Activated CD4-positive, alpha-beta T cell treated with anti-CD3 and anti-CD28 coated beads, Interleukin-10, Interleukin-2, amounts not matched to agents 100 ng/mL and 50 ng/mL, durations not matched to agents 16 hours and 8 hours (primary cell): ENCODE data around the gene RASGRF2.
"Not testable (repeated sequence)": the region's sequence is repeated elsewhere in the genome, so short reads cannot be mapped to it uniquely, and the experiment has no call there.

Experiments
- DNase-seq: peaks from one replicate; pipeline ENCODE4 v3.0.0-alpha.2; 2020

The RASGRF2 gene

DNA sequence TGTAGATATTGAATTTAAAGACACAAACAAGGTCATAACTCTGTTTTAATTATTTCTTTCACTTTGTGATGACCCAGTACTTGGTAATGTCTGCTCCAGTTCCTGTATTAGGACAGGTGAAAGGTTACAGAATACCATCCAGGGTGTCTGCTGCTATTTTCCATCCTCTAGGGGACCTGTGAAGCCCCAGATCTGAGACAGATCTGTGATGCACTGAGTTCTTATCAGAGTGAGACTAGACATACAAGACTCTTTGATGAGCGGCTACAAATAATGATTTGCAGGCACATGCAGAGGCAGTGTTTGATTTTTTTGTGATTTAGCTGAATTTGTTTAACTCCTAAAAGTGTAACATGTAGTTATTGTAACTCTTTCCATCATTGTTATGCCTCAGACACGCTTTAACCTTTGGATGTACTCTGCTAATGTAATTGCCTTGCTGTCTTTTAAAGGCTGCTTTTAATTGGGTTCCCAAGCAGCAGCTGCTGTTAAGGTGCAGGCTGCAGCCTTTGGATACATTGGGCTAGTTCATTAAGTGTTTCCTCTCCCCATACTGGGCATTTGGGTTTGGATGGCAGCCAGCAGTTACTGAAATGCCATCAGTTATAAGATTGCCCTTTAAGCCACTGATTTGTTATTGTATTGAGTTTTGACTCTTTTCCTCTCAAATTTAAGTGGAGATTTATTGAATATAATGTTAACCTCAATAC is 63.3 kb downstream of the RASGRF2 start:
- no peak for DNase-seq

DNA sequence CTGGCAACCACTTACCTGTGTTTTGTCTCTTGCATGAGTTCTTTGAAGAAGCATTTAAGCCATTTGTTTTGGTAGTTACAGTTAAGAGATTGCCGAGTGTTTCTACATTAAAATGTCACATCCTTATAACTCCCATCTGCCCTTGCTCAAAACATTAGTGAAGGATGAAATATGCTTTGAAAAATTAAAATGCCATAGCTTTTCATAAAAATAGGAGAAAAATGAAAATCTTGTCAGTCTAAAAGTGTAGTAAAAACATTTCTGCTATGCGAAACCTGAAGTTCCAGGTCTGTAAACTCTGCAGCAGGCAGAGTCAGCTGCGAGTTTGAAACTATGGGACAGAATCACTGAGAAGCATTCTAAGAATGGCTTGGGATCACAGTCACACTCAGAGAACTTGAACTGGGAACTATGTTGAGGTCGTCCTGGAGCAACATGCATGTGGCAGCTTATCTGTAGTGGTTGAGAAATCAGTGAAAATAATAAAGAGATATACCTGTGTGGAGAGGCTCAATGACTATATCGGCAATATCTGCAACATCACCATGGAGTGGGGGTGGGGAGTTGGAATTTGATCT is 67.4 kb downstream of the RASGRF2 start:
- DNase-seq, result no peak

DNA sequence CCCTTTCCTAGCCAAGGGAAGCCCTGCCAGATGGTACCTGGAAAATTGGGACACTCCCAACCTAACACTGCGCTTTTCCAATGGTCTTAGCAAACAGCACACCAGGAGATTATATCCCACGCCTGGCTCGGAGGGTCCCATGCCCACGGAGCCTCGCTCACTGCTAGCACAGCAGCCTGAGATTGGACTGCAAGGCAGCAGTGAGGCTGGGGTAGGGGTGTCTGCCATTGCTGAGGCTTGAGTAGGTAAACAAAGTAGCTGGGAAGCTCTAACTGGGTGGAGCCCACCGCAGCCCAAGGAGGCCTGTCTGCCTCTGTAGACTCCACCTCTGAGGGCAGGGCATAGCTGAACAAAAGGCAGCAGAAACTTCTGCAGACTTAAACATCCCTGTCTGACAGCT is 68.7 kb downstream of the RASGRF2 start:
- DNase-seq, result not testable (repeated sequence)

DNA sequence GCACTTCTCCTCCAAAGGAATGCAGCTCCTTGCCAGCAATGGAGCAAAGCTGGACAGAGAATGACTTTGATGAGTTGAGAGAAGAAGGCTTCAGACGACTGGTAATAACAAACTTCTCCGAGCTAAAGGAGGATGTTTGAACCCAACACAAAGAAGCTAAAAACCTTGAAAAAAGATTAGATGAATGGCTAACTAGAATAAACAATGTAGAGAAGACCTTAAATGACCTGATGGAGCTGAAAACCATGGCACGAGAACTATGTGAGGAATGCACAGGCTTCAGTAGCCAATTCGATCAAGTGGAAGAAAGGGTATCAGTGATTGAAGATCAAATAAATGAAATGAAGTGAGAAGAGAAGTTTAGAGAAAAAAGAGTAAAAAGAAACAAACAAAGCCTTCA is 69.6 kb downstream of the RASGRF2 start:
- DNase-seq, result not testable (repeated sequence)

DNA sequence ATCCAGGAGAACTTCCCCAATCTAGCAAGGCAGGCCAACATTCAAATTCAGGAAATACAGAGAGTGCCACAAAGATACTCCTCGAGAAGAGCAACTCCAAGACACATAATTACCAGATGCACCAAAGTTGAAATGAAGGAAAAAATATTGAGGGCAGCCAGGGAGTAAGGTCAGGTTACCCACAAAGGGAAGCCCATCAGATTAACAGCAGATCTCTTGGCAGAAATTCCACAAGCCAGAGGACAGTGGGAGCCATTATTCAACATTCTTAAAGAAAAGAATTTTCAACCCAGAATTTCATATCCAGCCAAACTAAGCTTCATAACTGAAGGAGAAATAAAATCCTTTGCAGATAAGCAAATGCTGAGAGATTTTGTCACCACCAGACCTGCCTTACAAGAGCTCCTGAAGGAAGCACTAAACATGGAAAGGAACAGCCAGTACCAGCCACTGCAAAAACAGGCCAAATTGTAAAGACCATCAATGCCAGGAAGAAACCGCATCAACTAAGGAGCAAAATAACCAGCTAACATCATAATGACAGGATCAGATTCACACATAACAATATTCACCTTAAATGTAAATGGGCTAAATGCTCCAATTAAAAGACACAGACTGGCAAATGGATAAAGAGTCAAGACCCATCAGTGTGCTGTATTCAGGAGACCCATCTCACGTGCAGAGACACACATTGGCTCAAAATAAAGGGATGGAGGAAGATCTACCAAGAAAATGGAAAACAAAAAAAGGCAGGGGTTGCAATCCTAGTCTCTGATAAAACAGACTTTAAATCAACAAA is 70.3 kb downstream of the RASGRF2 start:
- not testable (repeated sequence) for DNase-seq

DNA sequence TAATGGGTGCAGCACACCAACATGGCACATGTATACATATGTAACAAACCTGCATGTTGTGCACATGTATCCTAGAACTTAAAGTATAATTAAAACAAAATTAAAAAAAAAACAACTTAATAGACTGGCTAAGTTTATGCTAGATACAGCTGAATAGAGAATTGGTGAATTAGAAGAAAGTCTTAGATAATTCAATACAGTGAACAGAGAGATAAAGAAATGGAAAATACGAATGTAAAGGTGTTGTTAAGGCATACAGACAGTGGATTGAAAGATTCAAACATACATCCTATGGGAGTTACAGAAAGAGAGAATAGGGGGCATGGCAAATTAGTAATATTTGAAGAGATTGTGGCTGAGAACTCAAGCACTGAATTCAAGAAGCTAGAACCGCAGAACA is 75.4 kb downstream of the RASGRF2 start:
- no peak for DNase-seq

DNA sequence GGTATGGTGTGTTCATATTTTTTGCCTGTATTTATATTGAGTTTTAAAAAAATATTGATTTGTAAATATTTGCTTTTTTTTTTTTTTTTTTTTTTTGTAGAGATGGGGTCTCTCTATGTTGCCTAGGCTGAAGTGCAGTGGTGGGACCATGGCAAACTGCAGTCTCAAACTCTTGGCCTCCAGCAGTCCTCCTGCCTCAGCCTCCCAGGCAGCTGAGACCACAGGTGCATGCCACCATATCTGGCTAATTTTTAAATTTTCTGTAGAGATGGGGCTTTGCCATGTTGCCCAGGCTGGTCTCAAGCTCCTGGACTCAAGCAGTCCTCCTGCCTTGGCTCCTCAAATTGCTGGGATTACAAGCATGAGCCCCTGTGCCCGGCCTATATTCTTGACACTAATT is 78.3 kb downstream of the RASGRF2 start:
- DNase-seq, result no peak

DNA sequence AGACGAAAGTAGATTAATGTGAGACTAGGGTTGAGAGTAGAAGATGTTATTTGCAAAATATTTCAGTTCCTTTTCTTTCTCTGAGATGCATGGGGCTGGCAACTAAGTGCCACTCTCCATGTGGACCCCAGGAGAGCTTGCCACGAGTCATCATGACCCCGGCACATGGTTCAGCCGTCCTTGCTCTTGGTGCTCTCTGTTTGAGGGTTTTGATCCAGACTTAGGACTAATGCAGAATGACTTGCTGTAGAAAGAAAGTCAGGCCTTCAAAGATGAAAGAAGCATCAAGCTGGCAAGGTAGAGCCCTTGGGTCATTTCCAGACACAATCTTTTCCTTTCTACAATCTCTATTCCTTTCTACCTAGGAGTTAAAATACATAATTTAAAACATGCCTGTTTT is 84.7 kb downstream of the RASGRF2 start:
- DNase-seq, result no peak

DNA sequence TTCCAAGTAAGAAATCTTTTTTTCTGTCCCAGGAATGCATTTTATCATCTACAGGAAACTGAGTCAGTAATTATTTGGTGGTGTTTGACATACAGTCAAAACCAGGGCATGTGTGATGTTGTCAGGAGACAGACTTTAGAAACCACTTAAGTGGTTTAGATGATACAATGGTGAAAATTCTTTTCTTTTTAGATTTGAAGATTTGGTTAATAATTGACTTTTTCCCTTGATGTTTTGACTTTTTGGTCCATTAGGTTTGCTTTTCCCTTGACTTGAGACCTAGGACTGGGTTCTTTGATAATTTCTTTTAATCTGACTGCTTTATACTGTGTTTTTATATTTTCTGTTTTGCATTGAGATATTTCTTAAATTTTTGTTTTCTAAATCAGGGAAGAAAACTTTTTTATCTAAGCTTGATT is 85.2 kb downstream of the RASGRF2 start:
- no peak for DNase-seq

DNA sequence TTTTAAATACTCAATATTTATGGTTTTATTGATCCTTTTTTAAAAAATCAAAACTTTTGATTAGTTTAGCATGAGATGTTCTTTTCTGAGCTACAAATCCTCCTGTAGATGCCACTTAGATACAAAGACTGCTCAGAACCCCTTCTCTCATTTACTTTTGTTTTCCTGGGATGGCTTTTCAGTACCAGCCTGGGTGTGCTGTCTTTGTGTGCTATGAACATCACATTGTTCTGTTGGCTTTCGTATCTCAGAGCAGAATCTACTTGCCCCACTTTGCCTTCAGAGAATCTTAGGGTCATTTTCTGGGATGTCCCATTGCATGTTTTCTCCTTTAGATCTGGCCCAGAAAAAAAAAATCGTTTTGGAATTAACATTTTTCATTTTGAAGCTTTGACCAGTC is 85.9 kb downstream of the RASGRF2 start:
- DNase-seq, result no peak

DNA sequence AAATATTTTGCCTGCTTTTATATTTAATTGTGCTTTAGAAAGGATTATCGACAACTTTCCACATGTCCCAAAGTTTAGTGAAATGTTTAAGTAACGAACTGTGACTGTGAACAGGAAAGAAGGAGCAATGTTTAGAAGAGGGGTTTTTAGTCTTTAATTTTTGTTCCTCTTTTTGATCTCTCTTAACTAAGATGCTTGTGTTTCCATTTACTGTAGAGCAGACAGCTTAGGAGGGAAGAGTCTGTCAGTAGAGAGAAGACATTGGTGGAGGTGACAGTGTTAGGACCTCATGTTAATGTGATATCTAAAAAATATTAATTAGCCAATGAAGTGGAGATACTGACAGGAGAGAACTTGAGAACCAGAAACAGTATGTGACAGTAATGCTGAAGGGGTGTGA is 92.2 kb downstream of the RASGRF2 start:
- DNase-seq, result no peak

DNA sequence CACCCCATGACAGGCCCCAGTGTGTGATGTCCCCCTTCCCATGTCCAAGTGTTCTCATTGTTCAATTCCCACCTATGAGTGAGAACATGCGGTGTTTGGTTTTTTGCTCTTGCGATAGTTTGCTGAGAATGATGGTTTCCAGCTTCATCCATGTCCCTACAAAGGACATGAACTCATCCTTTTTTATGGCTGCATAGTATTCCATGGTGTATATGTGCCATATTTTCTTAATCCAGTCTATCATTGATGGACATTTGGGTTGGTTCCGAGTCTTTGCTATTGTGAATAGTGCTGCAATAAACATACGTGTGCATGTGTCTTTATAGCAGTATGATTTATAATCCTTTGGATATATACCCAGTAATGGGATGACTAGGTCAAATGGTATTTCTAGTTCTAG is 93.1 kb downstream of the RASGRF2 start:
- DNase-seq, result not testable (repeated sequence)

DNA sequence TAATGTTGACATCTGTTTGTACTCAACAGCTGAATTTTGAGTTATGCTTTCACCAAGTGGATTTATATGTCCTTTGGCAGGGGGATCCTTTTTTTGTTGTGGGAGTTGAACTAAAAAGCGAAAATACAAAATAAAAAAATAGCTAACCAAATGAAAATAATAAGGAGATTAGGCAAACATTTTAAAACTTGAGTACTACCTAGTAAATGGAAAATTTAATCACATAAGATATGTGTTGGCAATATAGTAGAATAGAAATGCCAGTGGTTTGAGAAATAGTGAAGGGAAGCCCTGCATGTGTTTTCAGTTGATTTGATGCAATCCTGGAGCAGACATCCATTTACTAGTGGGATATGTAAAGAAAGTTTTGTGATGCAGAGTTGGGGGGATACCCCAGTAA is 98.0 kb downstream of the RASGRF2 start:
- DNase-seq, result no peak

DNA sequence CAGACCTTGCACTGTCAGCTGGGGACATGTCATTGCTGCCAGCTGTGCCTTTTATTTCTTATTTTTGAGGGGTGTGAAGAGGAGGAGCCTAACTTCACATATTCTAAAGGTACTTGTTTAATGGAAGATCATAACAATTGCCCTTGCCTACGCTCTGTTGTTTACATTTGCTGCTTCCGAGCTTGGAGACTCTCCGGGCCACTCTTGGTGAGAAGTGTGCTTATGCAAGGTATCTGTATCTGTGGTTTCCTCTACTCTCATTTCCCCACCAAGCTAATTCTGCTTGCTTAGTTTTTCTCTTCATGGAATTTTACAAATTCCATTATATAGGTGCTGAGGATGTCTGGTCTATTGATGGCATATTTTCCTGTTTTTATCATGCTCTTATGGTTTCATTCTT is 105.3 kb downstream of the RASGRF2 start:
- DNase-seq, result no peak

DNA sequence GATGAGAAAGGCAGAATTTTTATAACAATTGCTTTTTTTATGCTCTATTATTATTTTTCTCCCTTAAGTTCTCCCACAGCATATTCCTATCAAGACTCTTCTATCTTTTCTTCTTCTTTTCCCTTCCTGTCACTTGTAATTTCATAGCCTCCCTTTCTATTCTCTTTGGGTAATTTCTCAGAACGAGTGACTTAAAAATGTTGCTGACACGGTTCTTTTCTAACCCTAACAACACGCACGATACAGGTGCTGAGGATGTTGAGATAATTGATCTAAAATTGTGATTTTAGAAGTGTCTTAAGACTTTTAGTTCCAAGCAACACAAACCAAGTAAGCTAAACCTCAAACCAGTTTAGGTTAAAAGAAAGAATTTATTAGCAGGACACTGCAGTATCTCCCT is 105.9 kb downstream of the RASGRF2 start:
- no peak for DNase-seq

DNA sequence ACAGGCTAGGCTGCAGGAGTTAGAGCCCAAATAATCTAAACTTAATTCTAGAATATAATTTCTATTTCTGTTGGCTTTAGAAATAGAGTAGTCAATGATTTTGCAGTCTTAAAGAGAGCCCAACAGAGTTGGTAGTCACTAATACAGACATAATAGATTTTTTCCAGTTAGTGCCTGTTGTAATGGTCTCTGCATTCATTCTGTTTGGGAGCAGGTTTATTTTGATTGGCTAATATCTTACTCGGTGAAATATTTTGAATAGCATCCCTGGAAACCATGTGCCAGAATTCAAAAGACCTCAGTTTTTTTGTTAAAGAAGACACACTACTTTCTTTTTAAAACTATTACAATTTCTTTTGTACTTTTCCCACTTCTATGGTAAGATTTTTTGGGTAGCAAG is 107.2 kb downstream of the RASGRF2 start:
- DNase-seq, result no peak

DNA sequence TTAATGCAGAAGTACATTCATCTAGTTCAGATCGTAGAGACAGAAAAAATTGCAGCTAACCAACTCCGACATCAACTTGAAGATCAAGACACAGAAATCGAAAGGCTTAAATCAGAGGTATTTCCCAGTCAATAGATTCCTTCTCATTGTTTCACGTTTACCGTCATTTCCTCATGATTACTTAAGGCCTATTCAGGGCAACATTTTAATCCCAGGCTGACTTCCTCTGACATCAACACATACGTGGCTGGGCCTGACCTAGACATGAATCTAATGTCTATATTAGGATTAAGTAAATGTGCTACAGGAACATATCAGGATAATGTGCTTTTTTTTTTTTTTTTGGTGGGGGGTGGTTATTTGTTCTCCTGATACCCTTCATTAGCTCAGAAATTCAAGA is 107.9 kb downstream of the RASGRF2 start:
- no peak for DNase-seq

DNA sequence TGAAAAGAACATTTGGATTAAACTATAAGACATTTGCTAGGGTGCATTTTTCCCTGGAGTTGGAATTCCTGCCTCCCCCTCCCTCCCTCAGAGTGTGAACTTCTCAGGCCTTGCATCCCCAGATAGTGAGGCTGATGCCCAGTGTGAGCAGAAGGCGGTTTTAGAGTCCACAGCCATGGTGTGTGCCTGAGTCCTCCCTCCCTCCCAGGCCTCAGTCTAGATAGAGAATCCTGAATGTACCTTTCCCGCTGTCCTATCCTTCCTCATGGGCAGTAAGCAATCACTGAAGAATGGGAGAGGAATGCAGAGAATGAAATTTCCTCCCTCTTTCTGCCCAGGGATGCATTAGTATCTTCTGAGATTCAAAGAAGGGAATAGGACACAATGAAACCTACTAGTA is 108.5 kb downstream of the RASGRF2 start:
- no peak for DNase-seq

DNA sequence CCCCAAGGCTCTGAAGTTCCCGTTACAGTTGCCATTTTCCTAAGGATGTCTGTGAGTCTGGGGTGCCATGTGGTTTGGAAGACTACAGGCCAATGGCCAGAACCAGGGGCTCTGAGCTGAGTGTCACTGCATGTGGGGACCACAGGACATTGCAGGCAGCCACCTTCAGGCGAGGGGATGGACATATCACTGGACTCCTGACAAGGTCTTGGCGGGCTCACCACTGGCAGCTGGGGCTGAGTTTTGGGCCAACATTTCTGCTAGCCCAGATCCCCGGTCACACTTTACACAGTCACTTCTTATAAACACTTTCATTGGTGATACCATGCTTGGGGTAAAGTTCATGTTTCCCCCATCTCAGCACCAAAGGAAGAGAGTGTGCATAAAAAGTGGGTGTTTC is 109.8 kb downstream of the RASGRF2 start:
- DNase-seq, result no peak

DNA sequence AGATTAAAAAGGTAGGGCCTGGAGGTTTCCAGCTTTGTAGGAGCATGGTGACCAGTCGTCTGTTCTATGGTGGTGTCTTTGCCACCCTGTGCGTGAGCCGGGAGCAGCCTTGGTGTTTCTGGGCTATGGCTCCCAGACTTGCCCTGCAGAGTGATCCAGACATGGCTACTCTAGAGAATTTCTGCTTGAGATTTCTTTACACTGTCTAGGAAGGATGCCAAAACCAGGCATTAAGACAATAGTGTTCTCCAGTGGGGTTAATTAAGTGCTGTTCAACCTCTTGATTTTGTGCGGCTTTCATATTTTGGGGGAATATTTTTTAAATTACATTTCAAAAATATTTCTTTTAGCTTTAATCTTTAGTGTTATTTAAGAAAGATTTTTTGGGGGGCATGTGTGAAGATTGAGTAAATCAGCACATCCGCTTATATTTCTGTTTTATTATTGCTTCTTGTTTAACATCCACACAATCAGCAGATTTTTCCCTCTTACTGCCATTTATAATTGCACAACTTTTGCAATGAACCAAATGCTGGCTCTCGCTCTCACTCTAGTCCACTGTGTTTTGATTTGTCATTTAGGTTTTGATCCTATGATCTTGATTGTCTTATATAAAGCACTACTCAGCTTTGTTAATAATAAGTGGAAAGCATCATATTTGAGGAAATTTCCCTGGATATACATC is 110.5 kb downstream of the RASGRF2 start:
- no peak for DNase-seq

DNA sequence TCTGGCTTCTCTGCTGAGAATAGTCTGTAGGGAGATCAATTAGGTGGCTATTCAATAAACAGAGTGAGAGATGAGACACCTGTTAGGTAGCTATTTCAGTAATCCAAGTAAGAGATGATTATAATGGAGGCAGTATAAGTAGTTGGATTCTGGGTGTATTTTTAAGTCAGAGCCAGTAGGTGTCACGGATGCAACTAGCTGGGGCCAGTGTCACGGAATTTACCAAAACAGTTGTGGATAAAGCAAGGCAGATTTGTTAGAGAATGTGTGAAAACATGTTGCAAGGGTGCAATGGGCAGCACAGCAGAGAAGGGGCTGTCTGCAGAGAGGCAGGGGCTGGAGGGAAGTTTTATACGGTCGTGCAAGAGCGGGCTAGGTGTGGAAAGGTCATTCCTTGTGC is 114.9 kb downstream of the RASGRF2 start:
- DNase-seq, result no peak

DNA sequence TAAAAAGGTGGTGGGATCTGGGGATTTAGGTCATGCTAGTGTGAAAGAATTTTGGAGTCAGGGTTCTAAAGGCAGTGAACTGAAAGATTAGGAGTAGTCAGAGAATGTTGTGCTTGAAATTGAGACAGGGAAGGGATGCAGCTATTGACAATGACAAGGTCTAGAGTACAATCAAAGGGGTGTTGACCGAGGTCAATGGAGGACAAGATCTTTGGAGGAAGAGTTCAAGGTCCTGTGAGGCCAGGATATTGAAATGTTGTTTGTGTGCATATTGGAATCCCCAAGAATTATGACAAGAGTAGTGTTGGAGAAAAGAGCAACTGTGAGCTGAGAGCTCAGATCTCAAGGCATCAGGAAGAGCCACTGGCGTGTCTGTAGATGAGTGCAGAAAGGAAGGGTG is 116.9 kb downstream of the RASGRF2 start:
- no peak for DNase-seq

DNA sequence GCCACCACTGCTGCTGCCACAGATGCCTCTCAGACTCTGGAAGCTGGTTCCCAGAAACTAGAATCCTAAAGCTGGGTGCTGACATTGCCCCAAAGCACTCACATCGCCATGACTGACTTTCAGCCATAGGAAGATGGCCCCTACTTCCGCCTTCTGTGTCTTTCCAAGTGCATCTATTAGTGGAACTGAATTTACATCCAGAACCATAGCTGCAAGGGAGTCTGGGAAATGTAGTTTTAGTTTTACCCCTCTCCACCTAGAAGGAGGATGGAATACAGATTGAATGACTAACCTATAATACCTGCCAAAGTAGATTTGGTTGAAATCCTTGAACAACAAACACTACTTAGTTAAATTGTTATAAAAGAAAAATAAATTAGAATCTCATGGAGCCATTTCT is 118.8 kb downstream of the RASGRF2 start:
- no peak for DNase-seq
